IPS-11a (cell line): Measurements from ENCODE around the gene PWWP2B.

Experiments
- H3K4me3 ChIP-seq: one replicate; pipeline ENCODE4 v1.5.1; 2013; ENCODE audit warnings: low read depth, low read length, control low read depth

PWWP2B gene

GRCh38 chr10:132405463-132405991 lies 8.5 kb downstream of the PWWP2B start:
- no peak overlapping the region for H3K4me3 ChIP-seq

DNA sequence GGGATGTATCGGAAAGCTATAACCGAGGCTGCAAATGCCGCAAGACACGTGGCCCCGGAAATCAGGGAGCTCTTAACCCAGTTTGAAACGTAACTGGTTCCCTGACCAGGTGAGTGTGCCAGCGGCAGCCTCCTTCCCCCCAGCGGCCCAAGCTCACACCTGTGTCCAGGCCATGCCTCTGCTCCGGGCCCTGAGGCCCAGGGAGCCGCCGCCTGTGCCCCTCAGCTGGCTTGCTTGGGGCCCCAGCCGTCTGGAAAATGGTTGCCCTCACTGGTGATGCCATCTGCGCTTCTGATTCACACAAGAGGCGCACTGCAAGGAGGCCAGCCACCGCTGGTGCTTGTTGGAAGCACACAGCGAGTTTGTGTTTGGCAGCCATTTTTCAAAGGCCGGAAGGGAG lies 9.2 kb downstream of the PWWP2B start:
- H3K4me3 ChIP-seq = no peak overlapping the region

DNA sequence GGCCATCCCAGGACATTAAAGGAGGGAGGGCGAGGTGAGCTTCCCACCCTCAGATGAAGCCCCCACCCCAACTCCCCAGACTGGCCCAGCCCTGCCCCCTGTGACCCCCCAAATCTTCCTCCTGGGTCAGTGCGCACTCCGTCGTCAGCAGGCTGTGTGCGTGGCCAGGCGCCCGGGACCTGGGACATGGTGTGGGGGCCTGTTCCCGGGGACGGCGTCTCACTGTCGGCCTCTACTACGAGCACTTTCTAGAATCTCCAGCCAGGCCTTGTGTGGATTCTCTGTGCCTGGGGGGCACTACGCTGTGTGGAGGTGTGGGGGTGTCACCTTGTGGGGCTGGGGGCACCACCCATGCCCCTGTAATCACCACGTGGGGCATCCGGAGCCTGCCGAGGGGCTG lies 9.8 kb downstream of the PWWP2B start:
- H3K4me3 ChIP-seq = no peak overlapping the region

- no peak overlapping the region for H3K4me3 ChIP-seq
Observed at GRCh38 chr10:132407243-132407746, 10.3 kb downstream of the PWWP2B start.

DNA sequence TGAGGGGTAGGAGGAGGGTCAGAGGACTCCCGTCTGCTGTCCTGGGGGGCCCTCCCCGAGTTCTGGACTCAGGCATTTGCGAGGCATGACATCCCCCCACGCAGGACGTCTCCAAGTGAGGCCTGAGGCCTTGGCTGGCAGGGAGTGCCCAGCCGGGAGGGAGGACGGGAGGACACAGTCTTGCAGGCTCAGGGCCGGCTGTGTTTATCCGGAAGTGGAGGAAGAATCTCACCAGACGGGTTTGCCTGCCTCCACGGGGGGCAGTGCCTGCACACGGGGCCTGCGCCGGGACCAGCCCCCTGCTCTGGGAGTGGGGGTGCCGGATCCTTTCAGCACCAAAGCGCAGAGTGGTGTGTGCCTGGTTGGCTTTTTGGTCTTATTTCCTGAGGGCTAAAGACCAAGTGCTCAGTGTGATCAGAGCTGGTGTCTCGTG lies 10.9 kb downstream of the PWWP2B start:
- no peak overlapping the region for H3K4me3 ChIP-seq

DNA sequence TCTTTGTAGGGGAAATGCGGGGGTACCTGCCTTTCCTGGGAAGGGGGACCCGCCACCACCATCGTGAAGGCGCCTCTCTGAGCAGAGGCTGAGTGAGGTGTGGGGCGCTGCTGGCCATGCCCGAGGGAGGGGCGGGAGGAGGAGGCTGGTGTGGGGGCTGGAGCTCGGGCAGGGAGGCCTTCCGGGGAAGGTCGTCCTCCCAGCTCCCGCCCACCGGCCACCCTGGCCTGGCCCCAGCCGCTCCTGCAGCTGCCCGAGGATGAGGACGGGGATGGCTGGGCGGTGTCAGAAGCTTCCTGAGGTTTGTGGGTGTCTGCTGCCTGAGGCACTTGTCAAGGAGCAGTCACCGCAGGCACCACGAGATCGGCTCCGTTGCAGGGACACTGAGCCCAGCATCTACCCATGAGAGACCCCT lies 11.4 kb downstream of the PWWP2B start:
- no peak overlapping the region for H3K4me3 ChIP-seq

DNA sequence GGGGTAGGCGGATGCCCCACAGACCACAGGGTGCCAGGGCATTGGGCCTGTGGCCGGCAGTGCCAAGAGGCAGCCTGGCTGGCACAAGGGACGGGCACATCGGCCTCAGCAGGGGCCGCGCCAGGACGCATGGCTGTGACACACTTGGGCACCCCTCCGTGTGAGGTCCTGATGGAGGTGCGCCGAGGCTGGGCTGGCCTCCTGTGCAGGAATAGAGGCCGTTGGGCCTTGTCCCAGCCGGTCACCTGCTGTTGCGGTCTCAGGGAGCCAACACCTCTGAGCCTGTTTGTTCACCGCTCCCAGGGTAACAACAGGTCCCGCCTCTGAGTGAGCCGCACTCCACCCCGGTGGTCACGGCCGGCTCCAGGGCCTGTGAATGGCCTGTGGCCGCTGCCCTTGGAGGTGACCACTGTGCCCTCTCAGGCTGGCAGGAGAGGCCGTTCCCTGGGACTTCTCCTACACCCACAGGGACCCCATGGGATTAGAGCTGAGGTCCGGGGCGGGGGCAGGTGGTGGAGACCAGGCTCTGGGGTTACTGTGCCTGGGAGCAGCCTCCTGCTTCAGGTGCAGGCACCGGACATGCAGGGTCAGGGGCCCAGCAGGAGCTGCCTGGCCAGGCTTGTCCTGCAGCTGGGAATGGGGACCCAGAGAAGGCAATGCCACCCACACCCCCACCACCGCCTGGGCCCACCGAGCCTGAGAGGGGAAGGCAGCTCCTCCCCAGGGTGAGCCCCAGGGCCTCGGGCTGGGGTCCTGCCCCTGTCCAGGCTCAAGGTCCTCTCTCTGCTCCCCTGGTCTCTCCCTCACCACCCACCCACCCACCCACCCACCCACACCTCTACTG lies 12.0 kb downstream of the PWWP2B start:
- no peak overlapping the region for H3K4me3 ChIP-seq

- no peak overlapping the region for H3K4me3 ChIP-seq
Observed at GRCh38 chr10:132409667-132410028, 12.6 kb downstream of the PWWP2B start.

- no peak overlapping the region for H3K4me3 ChIP-seq
Observed at GRCh38 chr10:132410056-132410778, 13.2 kb downstream of the PWWP2B start.

- no peak overlapping the region for H3K4me3 ChIP-seq
Observed at GRCh38 chr10:132410779-132411532, 14.0 kb downstream of the PWWP2B start.

- no peak overlapping the region for H3K4me3 ChIP-seq
Observed at GRCh38 chr10:132411561-132412253, 14.7 kb downstream of the PWWP2B start.

DNA sequence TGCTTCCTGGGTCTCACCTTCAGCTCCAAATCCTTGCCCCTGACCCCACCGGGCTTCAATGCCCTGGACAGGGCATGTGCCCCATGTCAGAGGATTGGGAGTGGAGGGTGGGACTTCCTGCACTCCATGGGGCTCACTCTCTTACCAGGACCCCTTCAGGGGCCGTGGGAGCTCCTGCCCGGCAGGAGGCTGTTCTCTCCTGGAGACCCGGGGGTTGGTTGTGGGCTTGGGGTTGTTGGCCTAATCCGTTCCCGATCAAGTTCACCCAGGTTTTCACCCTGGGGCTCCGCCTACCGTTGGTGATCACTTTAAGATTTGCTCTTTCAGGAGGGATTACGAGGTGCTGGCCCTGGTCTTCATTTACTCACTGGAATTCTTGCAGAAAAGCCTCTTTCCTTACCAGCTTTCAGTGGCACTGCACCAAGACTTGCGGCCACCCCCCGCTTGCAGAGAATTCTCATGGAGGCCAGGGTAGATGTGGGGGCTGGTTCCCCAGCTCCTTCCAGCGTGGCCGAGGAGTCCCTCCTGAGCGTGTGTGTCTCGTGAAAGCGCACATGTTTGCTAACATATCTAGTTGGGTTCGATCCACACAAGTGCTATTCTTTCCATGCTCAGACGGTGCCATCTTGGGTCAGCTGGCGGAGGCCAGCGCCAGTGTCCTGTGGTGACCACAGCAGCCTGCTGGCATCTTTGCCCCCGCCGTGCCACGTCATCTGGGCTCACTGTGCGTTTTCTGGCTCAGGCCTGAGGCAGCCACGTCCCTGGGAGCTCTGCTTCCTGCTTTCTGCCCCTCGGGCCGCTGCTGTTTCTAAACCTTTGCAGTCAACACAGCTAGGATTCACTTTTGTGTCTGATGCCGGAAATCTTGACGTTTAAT lies 15.6 kb downstream of the PWWP2B start:
- no peak overlapping the region for H3K4me3 ChIP-seq

DNA sequence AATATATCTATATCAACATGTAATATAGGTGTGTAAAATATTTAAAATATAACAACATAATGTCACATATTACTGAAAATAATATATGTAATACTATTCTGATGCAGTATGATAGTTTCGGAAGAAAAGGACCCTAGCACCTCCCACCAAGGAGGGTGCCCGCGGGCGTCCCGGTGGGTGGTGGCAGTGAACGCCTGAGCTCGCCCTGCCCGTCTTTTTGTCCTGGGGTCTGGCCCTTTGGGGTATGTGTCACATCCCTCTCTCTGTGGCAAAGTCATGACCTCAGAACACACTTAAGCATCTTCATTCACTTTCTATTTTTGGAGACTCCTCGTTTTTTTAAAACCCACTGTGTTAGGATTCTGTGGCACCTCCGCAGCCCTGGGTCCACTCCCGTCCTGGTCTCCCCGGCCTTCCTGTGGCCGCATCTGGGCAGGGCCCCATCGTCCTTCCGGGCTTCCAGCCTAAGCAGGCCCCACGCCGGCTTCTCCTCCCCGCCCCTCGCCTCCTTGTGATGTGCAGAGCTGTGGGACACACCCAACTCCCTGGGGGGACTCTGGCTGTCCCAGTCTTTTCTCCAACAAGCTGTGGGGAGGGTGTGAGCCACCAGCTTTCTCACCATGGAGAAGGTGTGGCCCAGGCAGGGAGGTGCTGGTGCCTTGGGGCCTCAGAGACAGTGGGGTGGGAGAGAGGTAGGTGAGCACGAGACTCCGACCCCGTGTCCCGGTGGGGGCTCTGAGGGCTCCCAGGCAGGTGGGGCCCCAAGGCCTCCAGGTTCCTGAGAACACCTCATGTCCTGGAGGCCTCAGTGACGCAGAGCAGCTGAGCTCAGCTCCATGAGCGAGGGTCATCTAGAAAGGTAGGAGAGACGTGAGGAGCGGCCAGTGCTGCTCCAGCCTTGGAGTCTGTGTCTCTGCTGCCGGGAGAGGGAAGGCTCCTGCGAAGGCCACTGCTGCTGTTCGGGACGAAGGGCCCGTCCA lies 16.5 kb downstream of the PWWP2B start:
- no peak overlapping the region for H3K4me3 ChIP-seq

DNA sequence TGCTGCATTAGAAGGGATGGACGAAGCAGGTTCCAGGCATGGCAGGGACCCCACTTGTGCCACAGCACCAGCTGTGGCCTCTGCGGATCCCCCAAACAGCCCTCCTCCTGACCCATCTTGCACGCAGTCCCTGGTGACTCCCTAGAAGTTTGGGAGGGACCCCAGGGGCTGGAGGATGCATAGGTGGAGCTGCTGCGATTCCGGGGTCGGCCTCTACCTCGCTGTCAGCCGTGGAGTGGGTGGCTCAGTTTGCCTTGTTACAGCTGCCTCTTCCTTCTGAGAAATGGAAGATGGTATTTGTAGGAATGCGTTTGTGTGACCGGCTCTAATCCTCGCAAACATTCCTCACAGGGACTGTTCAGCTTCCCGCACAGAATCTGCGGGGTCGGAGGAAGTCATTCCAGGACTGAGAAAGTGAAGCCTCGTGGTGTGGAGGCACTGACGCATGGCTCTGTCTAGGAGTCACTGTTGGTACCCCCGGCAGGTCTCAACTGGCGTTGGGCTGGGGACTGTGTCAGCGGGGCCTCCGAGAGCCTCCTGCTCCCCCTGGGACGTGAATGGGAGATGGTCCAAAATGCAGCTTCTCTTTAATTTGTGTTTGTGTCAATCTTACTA lies 17.5 kb downstream of the PWWP2B start:
- H3K4me3 ChIP-seq = no peak overlapping the region

DNA sequence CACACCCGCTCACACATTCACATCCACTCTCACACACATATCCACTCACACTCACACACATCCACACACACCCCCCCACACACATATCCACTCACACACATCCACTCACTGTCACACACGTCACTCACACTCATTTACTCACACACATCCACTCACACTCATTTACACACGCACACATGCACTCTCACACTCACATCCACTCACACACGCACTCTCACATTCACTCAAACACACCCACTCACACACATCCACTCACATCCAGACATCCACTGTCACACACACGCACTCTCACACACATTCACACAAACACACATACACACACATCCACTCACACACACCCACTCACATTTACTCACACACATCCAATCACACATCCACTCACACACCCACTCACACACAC lies 18.3 kb downstream of the PWWP2B start:
- no peak overlapping the region for H3K4me3 ChIP-seq

DNA sequence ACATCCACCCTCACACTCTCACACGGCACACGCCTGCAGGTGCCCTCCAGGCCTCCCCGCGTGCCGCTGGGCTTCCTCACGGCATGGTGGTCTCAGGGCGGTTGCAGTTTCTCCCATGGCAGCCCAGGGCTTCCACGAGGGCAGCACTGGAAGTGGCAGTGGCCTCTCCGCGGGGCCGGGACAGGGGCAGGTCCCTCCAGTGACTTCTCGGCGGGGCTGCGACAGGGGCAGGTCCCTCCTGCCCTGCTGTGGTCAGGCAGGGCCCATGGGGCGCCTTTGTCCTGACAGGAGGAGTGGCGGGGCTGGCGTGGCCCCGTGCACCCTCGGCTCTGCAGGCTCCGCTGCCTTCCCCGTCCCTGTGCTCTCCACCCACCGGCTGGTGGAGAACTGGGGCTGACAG lies 19.0 kb downstream of the PWWP2B start:
- H3K4me3 ChIP-seq = no peak overlapping the region

DNA sequence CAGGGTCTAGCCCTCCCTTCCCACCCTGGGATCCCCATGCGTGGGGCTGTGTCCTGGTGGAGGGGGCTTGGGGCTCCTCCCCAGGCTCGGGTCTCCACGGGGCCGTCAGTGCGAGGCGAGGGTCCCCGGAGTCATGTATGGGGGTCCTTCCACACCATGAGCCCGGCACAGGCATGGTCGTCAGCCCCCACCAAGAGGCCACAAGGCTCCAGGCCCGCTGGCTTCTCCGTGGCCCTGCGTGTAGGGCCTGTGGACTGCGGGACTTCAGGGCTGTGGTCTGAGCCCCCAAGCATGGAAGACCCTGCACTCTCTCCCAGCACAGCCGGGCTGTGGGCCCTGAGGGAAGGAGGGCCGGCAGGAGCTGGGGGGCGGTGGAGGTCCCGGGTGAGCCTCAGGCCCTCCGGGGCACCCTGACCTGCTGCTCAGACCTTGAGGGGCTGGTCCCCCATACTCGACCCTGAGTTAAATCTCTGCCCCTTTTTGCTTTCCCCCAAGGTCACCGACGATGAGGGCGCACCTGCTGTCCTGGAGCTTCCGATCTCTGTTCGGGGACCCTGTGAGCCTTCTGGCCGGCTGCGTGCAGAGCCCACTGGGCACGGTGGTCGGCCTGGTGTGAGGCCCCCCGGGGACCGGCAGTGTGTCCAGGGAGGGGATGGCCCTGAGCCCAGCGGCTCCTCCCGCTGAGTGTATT lies 19.7 kb downstream of the PWWP2B start:
- no peak overlapping the region for H3K4me3 ChIP-seq
